T-helper 2 cell treated with Interferon-gamma antibody and Interleukin-4, amounts not matched to agents 100 ng/mL and 5 ng/mL, for 36 hours (primary cell): ENCODE measurements around the gene CDCP1. TPM values are rescaled to one million over a fixed set of nuclear protein-coding genes. Genes with fewer than 3 reads are reported as not detected.

Source experiments
- intact Hi-C: fragments of 100-400 bp; cut with micrococcal nuclease; formaldehyde crosslinking; loops from one replicate; pipeline ENCODE4 v1.15.1; 2023
- total RNA-seq: library from RNA; stranded (reverse); gene quantifications from 2 replicates; pipeline ENCODE4 v1.2.3, GENCODE V29; 2022

CDCP1 gene
- total RNA-seq, 1 donor from 2014 or later: 21.8 TPM

DNA sequence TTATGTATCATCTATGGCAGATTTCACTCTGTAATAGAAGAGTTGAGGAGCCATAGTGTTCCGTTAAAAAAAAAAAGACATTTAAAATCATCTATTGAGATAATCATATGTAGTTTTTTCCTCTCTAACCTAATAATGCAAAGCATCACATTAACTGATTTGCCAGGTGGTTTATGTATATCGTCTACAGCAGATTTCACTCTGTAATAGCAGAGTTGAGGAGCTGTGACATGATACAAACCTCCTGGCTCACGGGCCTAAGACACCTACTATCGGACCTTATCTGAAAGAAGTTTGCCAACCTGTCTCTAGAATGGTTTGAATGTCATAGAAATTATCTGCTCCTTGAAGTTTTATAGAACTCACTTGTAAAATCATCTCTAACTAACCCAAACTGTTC, 29.8 kb downstream of the CDCP1 start:
- intact Hi-C loops: no loop called here

DNA sequence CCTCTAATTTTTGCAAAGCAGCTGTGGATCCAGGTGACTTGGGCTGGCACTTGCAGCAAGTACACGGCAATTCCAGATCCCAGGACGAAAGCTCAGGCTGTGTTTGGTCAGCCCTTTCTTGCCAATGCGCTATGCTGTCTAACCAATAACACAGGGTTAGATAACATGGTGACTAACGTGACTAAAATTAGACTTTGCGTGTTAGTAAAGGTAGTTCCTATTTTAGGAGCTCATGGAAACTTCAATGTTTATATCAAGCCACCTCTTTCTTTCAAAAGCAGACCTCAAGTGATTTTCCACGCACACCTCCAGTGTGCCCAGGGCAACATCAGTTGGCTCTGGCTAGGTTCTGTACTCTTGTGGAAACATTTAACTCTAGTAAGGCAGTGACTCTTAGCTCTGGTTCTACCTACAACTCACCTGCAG, 32.5 kb downstream of the CDCP1 start:
- intact Hi-C loops: loop anchor here (5.0 kb wide), 1 partner anchor 99 kb away; no protein-coding TSS in a partner anchor

DNA sequence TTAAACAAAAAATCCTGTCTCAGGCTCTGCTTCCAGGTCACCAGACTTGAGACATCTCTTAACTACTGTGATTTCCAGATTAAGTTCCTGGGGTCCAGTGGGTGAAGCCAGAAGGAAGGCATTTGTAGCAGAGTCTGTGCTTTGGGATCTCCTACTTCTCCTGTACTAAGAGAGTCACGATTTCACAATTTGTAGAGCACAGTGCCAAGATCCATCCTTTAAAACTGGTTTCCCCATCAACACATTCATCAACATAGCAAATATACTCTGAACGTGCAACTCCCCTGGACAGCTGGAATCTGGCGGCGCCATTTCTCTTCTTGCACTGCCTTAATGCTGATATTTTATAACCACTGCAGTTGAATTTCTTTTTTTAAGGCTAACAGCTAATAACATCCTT, 33.2 kb downstream of the CDCP1 start:
- intact Hi-C loops: loop anchor here (5.0 kb wide), 1 partner anchor 99 kb away; no protein-coding TSS in a partner anchor

DNA sequence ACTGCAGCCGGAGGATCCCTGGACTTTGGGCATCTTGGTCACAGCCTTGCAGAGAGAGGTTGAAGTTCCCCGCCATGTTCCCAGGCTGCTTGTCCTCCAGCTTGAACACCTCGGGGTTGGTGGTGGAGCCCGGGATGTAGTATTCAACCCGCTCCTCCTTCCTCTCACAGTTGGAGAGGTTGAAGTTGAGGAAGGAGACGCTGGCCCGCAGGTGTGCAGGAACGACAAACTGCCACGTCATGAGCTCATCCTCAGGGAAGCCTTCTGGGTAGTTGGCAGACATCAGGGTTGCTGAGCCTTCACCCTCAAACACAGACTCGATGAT, 35.7 kb downstream of the CDCP1 start:
- intact Hi-C loops: loop anchor here (1.0 to 5.0 kb wide), 3 partner anchors 46 to 102 kb away; no protein-coding TSS in a partner anchor

DNA sequence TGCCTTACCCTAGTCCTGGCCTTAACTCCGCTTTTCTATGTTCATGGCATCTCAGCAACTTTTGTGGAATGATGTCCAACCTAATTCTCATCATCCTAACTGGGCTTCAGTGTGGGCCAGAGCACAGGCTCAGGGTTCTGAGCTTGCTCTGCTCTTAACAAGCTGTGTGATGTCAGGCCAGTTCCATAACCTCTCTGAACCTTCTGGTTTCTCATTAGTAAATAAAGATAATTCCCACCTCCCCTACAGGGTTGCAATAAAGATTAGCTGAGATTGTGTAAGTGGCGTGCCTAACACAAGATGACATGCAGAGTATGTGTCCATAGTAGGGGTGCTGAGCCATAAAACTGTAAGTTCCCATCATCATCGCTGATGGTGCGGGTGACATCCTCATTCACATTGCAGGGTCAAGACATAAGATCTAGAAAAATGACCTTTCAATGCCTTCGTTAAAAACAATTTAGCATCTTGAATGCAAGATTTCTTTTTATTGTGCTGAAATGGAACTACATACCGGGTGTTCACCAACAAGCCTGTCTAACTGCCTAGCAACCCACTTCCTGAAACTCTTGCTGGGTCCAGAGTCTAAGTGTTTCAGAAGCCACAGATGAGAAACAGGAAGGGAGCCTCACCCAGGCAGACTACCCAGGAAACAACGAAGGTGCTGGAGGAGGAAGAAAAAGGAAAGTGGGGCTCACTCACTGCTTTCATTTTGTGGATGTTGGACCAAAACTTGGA, 36.2 kb downstream of the CDCP1 start:
- intact Hi-C loops: loop anchor here (1.0 to 5.0 kb wide), 3 partner anchors 45 to 102 kb away; no protein-coding TSS in a partner anchor

DNA sequence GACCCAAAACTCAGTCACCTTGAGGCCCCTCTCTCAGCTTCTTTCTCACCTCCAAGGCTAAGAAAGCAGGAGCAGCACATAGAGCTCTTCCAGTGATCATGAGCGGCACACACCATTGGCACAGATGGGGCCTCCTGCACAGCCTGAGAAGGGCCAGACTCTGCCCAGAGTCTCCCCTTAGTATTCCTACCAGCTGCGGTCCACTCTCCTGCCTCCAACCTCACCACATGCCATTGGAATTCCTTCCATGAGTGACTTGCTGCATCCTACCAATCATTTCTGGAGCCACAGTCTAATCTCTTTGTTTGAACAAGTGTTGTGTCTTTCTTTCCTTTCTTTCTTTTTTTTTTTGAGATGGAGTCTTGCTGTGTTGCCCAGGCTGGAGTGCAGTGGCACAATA, 39.3 kb downstream of the CDCP1 start:
- intact Hi-C loops: no loop called here

DNA sequence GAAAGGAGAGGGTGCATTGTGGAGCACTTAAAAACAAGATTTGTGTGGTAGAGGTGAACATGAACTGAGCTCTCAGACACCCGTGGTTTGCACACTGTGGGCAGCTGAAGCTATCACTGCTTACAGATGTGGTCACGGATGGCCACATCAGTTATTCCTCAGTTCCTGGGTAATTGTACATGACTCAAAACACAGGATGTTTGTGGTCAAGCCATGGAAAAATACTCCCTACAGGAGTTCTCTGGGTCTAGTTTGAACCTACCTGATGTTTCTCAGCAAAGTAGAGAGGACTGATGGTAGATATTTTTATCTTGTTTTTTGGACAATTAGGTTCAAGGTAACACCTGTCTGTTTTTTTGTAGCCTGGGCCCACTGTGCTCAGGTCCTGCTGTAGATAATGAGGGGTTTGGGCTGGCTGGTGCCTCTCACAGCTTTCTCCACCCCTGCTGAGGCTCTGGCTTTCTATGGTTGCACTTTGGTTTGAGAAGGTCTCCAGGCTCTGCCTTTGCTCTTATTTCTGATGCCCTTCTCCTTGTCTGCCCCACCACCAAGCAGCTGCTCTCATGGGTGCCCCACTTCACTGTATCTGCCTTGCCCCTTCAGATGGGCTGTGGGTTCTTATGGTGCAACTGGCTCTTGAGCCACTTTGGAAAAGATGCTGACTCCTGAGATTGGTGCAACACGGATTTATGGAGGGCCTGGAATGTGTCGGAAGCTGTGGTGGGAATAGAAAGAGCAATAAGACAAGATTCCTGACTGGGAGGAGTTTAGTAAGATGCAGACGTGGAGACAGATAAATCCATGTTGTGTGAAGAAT, 40.1 kb downstream of the CDCP1 start:
- intact Hi-C loops: no loop called here

DNA sequence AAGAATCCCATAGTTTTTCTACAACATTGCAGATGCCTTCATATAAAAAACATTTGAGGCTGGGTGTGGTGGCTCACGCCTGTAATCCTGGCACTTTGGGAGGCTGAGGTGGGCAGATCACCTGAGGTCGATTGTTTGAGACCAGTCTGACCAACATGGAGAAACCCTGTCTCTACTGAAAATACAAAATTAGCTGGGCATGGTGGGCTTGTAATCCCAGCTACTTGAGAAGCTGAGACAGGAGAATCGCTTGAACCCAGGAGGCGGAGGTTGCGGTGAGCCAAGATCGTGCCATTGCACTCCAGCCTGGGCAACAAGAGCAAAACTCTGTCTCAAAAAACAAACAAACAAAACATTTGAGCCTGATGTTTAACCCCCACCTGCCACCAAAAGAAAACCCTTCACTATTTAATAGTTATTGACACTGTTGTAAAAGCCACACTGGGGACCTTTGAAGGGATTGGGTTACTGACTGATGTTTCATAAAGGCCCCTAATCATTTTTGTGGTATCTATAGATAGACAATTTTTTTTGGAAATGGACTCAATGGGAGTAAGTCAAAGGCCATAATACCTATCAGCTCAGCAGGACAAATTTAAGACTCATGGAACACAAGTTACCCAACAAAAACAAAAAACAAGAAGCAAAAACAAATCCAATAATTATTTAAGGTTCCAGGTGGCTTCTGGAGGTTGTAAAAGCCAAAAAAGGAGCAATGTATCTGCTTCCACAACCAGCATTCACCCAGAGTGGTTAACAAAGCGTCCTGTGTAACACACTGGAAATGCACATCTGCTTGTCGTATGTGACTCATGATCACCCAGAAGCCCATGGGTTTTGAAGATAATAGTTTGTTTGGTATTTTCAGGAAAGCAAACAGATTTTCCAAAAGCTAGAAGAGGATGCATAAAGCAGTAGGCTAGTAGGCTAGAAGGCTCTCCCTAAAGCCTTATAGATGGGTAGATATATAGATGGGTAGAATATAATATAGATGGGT, 41.2 kb downstream of the CDCP1 start:
- intact Hi-C loops: no loop called here

DNA sequence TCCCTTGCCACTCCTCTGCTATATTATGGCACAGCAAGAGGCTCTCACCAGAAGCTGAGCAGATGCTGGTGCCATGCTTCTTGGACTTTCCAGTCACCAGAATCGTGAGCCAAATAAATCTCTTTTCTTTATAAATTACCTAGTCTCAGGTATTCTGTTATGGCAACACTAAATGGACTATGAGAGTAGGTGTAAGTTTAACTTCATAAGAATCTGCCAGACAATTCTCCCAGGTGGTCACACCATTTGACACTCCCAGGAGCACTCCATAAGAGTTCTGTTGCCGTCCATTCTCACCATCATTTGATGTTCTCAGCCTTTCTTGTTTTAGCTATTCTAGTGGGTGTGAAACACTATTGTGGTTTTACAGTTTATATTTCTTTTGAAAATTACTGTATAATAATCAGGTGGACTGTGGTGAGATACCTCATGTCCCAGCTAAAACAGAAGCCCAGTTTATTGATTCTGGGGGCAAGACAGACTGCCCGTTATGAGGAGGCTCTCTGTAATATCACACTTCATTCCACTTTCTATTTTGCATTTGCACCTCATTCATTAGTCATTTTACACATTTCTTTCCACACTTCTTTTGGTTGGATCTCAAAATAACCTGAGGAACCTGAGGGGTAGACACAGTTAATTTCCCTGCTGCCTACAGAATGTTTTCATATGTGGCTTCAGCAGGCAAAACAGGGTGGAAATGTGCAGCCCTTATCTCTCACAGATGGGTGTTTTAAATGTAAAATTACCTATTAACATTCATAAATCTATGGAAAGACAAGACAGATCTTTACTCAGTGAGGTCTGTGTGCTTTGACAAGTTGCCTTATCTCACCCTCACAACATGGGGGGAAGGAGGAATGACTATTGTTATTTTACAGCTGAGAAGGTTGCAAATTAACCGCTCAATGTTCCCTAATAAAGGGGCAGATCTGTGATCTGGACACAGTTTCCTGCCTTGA, 42.1 kb downstream of the CDCP1 start:
- intact Hi-C loops: no loop called here

DNA sequence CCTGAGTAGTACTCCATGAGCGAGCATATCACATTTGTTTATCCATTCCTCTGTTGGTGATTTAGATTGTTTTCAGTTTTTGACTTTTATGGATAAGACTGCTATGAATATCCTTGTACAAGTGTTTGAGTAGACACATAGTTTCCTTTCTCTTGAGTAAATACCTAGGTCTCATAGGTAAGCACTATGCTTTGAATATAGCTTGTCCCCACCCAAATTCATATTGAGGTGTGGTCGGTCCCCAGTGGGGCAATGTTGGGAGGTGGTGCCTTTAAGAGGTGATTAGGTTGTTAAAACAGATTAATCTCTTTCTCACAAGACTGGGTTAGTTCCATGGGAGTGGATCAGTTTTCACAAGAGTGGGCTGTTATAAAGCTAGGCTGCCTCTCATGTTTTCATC, 42.8 kb downstream of the CDCP1 start:
- intact Hi-C loops: no loop called here

DNA sequence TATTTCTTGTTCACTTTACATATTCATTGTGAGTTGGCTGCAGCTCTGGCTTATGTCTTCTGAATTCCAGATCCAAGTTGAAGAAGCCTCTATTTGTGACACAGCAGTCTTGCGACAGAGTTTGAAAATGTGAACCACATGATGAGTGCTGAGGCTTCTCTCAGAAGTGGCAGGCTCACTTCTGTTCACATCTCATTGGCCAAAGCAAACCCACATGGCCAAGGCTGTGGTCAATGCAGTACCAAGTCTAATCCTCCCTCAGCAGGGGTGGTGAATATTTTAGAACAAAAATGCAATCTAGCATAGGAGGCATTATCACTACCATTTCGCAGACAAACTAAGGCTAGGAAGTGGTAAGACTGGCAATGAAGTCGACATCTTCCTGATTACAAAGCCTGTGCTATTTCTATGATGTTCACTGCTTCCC, 45.2 kb downstream of the CDCP1 start:
- intact Hi-C loops: no loop called here

DNA sequence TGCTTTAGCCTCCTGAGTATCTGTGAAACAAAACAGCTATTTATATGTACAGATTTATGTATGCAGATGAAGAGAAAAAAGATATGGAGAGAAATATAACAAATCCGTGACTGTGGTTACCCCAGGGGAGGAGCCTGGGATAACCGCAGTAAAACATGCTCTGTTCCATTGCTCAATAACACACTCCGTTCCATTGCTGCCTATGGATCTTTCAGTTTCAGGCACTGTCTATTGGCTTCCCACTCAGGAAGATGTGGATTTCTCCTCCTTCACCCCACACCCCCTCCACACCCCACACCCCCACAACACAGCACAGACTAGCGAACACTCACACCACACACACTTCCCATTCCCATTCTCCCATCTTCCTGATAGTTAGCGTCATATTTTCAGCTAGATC, 47.9 kb downstream of the CDCP1 start:
- intact Hi-C loops: no loop called here

DNA sequence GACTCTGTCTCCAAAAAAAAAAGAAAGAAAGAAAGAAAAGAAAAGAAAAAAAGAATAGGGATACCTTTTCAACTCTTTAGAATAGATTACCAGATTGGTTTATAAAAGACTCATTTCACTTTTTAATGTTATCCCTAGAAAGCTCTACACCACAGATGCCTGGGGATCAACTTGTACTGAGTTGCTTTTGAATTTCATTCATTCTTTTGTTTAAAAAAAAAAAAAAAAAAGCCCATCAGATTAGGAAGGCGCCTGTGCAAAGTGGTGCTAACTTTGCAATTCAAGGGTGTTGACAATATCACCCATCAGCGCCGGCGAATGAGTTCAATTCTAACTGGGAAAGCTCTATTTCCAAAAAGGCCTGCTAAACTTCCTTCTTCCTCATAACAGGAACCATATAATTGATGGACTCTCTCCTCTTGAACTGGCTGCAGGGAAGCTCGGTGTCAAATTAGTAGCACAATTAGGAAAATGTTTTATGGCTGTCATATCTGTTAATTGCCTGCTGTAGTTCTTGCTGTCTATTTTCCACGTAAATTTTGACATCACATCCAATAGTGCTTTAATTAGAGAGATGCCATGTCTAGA, 48.8 kb downstream of the CDCP1 start:
- intact Hi-C loops: no loop called here

DNA sequence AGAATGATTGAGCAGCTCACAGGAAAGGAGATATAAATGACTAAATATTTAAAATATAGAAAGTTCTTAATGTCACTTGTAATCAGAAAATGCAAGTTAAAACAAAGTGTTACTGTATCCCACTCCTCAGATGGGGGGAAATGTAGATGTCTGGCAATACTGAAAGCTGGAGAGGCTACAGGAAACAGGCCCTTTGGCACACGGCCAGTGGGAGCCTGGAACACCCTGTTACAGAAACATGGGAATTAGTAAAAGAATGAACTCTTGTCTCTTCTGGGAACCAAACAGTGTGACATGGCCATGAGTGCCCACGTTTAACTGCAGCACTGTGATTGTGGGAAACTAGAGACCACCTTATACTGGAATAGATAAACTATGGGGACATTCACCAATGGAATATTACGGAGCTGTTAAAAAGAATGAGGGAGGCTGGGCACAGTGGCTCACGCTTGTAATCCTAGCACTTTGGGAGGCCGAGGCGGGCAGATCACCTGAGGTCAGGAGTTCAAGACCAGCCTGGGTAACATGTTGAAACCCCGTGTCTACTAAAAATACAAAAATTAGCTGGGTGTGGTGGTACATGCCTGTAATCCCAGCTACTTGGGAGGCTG, 50.2 kb downstream of the CDCP1 start:
- intact Hi-C loops: no loop called here

DNA sequence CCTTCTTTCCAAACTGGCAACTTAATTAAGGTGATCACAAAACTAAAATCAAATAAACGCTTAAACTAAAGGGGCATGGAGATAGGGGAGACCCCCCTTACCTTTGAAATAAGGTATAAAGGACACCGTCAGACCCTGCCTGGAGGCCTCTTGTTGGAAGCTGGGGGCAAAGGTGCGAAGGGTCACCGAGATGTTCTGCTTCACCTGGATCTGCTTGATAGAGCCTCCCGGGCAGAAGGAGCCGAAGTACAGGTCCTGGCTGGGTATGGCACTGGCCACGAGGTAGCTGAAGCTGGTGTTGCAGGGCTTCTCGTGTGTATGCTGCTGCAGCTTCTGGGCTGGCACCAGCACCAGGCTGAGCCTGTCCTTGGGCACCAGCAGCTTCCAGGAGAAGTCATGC, 53.0 kb downstream of the CDCP1 start:
- intact Hi-C loops: no loop called here

DNA sequence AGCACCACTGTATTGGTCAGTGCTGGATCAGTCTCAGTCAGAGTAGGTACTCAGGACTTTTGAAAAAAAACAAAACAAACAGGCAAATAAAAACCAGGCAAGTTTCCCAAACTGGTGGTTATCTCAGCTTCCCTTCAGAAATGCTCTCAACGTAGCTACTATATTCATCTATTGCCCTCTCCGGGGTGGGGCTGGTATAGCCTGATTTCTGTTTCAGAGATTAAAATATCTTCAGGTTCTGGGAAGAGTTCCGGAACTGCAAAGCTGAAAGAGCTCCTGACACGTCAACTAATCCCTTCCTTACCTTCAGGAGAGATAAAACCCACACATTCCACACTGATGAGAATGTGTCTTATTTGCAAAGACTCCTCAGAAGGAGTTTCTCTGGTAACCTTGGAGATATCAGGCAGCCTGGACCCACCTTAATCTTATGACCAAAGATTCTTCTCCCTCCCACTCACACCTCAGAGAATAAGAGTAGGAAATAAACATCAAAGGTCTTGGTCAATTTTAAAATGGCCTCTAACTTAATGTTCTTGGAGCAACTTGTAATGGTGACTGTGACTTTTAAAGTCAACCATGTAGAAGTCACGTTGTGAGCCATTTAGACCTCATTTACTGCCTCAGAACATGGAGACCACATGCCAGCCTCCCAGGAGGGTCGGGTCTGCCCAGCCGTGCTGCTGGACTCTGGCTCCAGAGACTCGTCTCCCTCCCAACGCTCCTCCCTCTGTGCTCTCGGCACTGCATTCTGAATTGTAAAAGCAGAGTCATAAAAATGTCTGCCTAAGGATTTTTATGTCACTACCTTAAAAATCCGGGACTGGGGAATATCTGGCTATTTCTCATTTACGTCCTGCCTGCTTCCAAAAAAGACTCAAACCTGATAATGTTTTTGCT, 53.8 kb downstream of the CDCP1 start:
- intact Hi-C loops: no loop called here

DNA sequence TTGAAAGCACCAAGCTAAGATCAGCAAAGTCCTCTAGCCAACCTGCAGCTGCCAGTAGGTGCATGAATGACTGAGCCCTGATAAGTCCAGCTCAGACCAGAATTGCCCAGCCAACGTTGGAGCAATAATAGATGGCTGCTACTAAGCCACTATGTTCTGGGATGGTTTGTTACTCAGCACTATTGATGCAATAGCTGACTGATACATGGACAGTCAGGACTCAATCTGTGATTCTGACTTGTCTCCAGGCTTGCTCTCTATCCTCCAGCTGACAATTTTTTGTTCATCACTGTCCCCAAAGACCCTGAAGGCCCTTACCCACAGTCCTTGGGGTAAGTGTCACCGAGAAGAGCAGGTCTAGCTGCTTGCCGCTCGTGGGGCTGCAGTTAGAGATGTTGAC, 55.3 kb downstream of the CDCP1 start:
- intact Hi-C loops: no loop called here
